ENCODE data around the gene NOXO1. TPM values are rescaled to one million over a fixed set of nuclear protein-coding genes. Genes with fewer than 3 reads are reported as not detected.
A peak's percentile ranks its signal among the peaks of the same experiment; 100 is the strongest.

The NOXO1 gene
- total RNA-seq, 2 donors from 2014 or later = not detected

DNA sequence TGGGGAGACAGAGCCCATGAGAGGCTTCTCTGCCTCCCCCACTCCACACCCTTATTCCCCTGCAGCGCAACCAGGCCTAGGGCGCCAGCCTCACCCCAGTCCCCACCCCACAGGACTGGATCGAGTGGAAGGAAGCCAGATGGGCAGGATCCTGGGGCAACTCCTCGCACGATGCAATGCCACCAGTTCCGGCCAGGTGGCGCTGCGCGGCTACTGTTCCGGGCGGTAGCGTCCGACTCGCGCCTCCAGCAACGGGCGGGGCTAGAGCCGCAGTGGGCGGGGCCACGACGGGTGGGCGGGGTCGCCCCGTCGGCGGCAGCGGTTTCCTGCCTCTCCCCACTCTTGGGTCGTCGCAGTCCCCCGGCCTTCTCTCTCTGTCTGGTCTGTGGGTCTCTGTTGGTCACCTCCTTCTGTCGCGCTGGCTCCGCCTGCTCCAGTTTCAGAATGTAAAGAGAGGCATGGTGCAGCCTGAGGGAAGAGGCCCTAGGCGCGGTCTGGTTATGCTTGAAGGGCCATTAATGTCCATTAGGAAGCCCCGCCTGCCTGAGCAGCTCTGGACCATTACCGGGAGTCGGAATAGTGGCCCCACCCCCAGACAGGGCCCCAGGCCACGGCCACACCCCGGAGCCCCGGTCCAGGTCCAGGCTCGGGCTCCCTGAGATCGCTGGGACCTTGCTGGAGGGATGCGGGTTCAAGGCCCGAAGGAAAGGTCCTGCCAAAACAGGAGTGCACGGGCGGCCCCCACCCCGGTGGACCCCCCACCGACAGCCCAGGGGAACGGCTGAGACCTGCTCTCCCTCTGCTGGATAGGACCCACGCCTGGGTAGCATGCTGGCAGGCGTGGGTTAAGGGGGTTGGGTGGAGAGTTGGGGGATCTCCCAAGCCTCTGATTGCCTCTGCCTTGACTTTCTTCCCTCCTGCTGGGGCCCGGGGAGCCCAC, 42.1 kb upstream of the NOXO1 start:
- Histone ChIP-seq H3K4me3 (peak overlapping the region; percentile 63), H3K27ac (peak overlapping the region in 1 of 2 donors; percentile 69), H3K9me3 (no peaks in the 10 kb centered on the region), H3K36me3 (no peaks in the 10 kb centered on the region), H3K27me3 (replicated peaks; ENCODE audit: insufficient read depth) (peaks cover 6% of the 10 kb centered on the region), H3K4me1 (ENCODE audit: control insufficient read depth in 1 of 2, low read depth in 2 of 2) (peaks cover 14 to 58% of the 10 kb centered on the region in 2 donors)
- TF ChIP-seq, protein P1, sequence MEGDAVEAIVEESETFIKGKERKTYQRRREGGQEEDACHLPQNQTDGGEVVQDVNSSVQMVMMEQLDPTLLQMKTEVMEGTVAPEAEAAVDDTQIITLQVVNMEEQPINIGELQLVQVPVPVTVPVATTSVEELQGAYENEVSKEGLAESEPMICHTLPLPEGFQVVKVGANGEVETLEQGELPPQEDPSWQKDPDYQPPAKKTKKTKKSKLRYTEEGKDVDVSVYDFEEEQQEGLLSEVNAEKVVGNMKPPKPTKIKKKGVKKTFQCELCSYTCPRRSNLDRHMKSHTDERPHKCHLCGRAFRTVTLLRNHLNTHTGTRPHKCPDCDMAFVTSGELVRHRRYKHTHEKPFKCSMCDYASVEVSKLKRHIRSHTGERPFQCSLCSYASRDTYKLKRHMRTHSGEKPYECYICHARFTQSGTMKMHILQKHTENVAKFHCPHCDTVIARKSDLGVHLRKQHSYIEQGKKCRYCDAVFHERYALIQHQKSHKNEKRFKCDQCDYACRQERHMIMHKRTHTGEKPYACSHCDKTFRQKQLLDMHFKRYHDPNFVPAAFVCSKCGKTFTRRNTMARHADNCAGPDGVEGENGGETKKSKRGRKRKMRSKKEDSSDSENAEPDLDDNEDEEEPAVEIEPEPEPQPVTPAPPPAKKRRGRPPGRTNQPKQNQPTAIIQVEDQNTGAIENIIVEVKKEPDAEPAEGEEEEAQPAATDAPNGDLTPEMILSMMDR (IDR thresholded peaks at IDR 0.05) = peak; percentile 98
- DNase-seq (ENCODE audit: low spot score) = peak; percentile 69
- ATAC-seq (ENCODE audit: insufficient number of reproducible peaks, low FRiP score, low read depth) = peak; percentile 76

DNA sequence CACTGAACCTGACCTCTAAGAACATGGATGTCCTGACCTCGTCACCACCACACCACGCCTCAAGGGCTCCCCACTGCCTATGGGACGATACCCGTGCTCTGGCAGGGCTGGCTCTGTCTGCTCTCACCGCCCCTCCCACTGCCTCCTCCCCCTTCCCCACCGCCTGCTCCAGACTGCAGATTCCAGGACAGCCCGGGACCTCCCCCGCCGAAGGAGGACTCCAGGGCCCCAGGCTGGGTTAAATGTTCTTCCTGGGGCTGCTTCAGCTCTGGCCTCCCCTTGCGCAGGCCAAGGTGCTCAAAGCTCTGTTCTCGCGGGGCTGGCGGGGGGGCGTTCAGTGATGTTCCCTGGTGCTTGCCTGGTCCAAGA, 41.4 kb upstream of the NOXO1 start:
- H3K9me3 ChIP-seq = no peaks in the 10 kb centered on the region
- no peaks in the 10 kb centered on the region for H3K36me3 ChIP-seq
- H3K27me3 ChIP-seq (replicated peaks; ENCODE audit: insufficient read depth) = peaks cover 6% of the 10 kb centered on the region
- DNase-seq (ENCODE audit: low spot score) (no peak), ATAC-seq (ENCODE audit: insufficient number of reproducible peaks, low FRiP score, low read depth) (no peak)
- TF ChIP-seq, protein P1 (IDR thresholded peaks at IDR 0.05) = no peak
- H3K4me1 ChIP-seq (ENCODE audit: control insufficient read depth in 1 of 2, low read depth in 2 of 2) = peaks cover 10 to 52% of the 10 kb centered on the region in 2 donors
- H3K27ac ChIP-seq = no peak overlapping the region
- H3K4me3 ChIP-seq = peak overlapping the region; percentile 63

DNA sequence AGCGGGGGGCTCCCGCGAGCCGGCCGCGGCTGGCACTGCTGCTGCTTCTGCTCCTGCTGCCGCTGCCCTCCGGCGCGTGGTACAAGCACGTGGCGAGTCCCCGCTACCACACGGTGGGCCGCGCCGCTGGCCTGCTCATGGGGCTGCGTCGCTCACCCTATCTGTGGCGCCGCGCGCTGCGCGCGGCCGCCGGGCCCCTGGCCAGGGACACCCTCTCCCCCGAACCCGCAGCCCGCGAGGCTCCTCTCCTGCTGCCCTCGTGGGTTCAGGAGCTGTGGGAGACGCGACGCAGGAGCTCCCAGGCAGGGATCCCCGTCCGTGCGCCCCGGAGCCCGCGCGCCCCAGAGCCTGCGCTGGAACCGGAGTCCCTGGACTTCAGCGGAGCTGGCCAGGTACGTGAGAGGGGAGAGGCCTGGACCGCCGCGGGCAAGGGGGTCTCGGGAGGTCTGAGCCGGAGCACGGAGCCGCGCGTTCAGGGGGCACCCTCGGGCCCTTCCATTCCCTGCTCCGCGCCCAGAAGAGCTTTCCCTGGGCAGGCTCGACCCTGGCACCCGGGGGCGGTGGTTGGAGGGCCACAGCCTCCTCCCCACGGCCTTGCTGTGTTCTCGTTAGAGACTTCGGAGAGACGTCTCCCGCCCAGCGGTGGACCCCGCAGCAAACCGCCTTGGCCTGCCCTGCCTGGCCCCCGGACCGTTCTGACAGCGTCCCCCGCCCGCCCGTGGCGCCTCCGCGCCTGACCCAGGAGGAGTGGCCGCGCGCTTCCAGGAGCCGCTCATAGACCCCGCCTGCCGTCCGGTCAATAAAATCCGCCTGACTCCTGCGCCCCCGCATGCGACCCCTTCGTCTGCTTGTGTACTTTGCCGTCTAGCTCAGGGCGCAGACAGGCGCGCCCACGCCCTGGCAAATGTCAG, 38.9 kb upstream of the NOXO1 start:
- H3K27ac ChIP-seq = no peak overlapping the region
- no peaks in the 10 kb centered on the region for H3K36me3 ChIP-seq
- H3K27me3 ChIP-seq (replicated peaks; ENCODE audit: insufficient read depth) = peaks cover 6% of the 10 kb centered on the region
- H3K9me3 ChIP-seq = no peaks in the 10 kb centered on the region
- H3K4me3 ChIP-seq = no peak overlapping the region
- no peak for DNase-seq (ENCODE audit: low spot score)
- no peak for ATAC-seq (ENCODE audit: insufficient number of reproducible peaks, low FRiP score, low read depth)
- peaks cover 3 to 32% of the 10 kb centered on the region in 2 donors for H3K4me1 ChIP-seq (ENCODE audit: control insufficient read depth in 1 of 2, low read depth in 2 of 2)
- TF ChIP-seq, protein P1 (IDR thresholded peaks at IDR 0.05) = no peak

DNA sequence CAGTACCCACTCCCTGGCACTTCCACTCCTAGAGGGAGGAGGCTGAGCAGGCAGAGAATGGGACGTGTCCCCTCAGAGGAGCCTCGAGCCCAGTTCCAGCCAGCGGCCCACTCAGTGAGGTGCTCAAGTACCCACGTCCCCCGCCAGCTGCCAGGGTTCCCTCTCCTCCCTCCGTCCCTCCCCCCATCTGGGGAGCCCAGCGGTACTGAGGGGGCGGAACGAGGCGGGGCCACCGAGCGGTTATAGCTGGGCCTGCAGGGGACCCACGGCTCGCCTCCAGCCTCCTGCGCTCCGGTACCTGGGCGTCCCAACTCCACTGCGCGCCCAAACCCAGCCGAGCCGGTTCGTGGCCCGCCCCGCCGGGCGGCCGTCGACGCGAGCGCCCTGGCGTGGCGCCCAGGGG, 38.2 kb upstream of the NOXO1 start, which contains the start of gene NPW:
Gene NPW (plus strand): TSS at position 268 of the 403 bp plus-strand sequence.
- H3K4me3 ChIP-seq = no peak within 1 kb of the TSS
- peaks cover 6% of the 10 kb centered on the region for H3K27me3 ChIP-seq (replicated peaks; ENCODE audit: insufficient read depth)
- peaks cover 3 to 32% of the 10 kb centered on the region in 2 donors for H3K4me1 ChIP-seq (ENCODE audit: control insufficient read depth in 1 of 2, low read depth in 2 of 2)
- H3K36me3 ChIP-seq = no peaks in the 10 kb centered on the region
- ATAC-seq (ENCODE audit: insufficient number of reproducible peaks, low FRiP score, low read depth) (no peak), DNase-seq (ENCODE audit: low spot score) (no peak)
- TF ChIP-seq, protein P1 (IDR thresholded peaks at IDR 0.05) = no peak
- no peaks in the 10 kb centered on the region for H3K9me3 ChIP-seq
- no peak within 1 kb of the TSS for H3K27ac ChIP-seq

Measured in thoracic aorta (tissue), 2 donors.